ENCODE data around the gene TSPAN9.

The TSPAN9 gene

GRCh38 chr12:3277306-3277943, 200.2 kb downstream of the TSPAN9 start:
- no peak for DNase-seq (ENCODE audit: low read depth)

- DNase-seq (ENCODE audit: low read depth): no peak
These were observed 201.7 kb downstream of the TSPAN9 start for GRCh38 chr12:3278681-3279414.

GRCh38 chr12:3279415-3279780, 202.2 kb downstream of the TSPAN9 start:
- DNase-seq (ENCODE audit: low read depth): no peak

GRCh38 chr12:3279832-3280231, 202.7 kb downstream of the TSPAN9 start:
- DNase-seq (ENCODE audit: low read depth): no peak

- DNase-seq (ENCODE audit: low read depth): no peak
These were observed 203.8 kb downstream of the TSPAN9 start for GRCh38 chr12:3280967-3281366.

GRCh38 chr12:3281588-3282383, 204.6 kb downstream of the TSPAN9 start:
- no peak for DNase-seq (ENCODE audit: low read depth)

- no peak for DNase-seq (ENCODE audit: low read depth)
These were observed 205.1 kb downstream of the TSPAN9 start for GRCh38 chr12:3282384-3282670.

GRCh38 chr12:3283137-3283680, 206.0 kb downstream of the TSPAN9 start:
- DNase-seq (ENCODE audit: low read depth): no peak

GRCh38 chr12:3284405-3284804, 207.2 kb downstream of the TSPAN9 start:
- no peak for DNase-seq (ENCODE audit: low read depth)

- no peak for DNase-seq (ENCODE audit: low read depth)
These were observed 208.4 kb downstream of the TSPAN9 start for GRCh38 chr12:3285570-3285969.

- no peak for DNase-seq (ENCODE audit: low read depth)
These were observed 211.5 kb downstream of the TSPAN9 start for GRCh38 chr12:3288690-3289089.

GRCh38 chr12:3289702-3290101, 212.5 kb downstream of the TSPAN9 start:
- DNase-seq (ENCODE audit: low read depth): no peak

- no peak for DNase-seq (ENCODE audit: low read depth)
These were observed 214.8 kb downstream of the TSPAN9 start for GRCh38 chr12:3291939-3292338.

- no peak for DNase-seq (ENCODE audit: low read depth)
These were observed 215.7 kb downstream of the TSPAN9 start for GRCh38 chr12:3292677-3293412.

- no peak for DNase-seq (ENCODE audit: low read depth)
These were observed 216.4 kb downstream of the TSPAN9 start for GRCh38 chr12:3293446-3294161.

- no peak for DNase-seq (ENCODE audit: low read depth)
These were observed 217.3 kb downstream of the TSPAN9 start for GRCh38 chr12:3294481-3294911.

GRCh38 chr12:3295225-3295624, 218.0 kb downstream of the TSPAN9 start:
- DNase-seq (ENCODE audit: low read depth): no peak

GRCh38 chr12:3295646-3296408, 218.6 kb downstream of the TSPAN9 start:
- no peak for DNase-seq (ENCODE audit: low read depth)

- DNase-seq (ENCODE audit: low read depth): no peak
These were observed 219.2 kb downstream of the TSPAN9 start for GRCh38 chr12:3296409-3296701.

GRCh38 chr12:3298603-3299002, 221.4 kb downstream of the TSPAN9 start:
- no peak for DNase-seq (ENCODE audit: low read depth)
